GM21360 (cell line): ENCODE measurements around the gene OR9Q1.

Experiments
- ATAC-seq: cut with Tn5 transposase; IDR thresholded peaks from one replicate; pipeline ENCODE4 v1.9.1; 2021; ENCODE audit warnings: mild to moderate bottlenecking, moderate library complexity; ENCODE audit not compliant: unreplicated experiment

OR9Q1 gene

DNA sequence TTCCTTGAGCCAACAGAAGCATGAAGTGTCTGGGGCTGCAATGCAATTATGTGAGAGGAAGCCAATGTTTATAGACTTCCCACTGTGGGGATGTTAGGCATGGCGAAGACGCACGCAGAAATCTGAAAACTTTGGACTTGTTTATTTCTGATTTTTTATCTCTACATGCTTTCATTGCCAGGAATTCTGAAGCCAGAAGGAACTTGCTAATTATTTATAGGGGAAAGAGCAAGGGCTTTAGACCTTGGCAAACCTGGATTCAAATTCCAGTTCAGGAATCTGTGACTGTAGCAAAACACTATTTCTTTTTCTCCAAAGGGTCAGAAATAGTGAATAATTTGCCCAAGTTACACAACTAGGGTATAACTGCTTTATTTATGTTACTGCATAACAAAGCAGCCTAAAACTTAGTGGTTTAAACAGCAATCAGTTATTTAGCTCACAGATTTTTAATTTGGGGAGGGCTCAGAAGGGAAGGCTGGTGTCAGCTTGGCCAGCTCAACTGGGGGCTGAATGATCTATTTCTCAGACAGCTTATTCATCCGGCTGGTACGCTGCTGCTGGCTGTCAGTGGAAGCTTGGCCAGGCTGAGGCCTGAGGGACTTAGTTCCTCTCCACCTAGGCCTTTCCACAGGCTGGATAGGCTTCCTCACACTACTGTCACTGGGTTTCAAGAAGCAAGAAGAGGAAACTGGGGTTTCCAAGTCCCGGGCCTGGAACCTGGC, 5.2 kb downstream of the OR9Q1 start:
- ATAC-seq = no peak

DNA sequence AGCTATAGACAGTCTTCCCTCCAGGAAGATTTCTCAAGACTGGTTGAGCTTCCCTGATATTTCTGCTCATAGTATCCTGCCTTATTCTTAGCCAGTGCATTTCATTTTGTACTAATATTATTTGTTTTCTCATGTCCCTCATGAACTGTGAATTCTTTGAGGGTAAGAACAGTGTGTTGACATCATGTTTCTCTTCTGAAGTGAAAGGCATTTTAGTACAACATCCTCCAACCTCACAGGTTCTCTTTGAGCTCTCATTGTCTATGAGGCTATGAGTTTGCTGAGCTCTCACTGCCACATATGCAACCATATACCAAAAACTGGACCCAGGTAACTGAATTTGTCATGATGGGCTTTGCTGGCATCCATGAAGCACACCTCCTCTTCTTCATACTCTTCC, 7.0 kb downstream of the OR9Q1 start, which contains the start of gene OR6Q1:
Gene OR6Q1, plus strand, starts transcription at position 301 of the 400 bp plus-strand sequence. Its CDS starts 0 bp downstream, at position 301.
- no peak for ATAC-seq

DNA sequence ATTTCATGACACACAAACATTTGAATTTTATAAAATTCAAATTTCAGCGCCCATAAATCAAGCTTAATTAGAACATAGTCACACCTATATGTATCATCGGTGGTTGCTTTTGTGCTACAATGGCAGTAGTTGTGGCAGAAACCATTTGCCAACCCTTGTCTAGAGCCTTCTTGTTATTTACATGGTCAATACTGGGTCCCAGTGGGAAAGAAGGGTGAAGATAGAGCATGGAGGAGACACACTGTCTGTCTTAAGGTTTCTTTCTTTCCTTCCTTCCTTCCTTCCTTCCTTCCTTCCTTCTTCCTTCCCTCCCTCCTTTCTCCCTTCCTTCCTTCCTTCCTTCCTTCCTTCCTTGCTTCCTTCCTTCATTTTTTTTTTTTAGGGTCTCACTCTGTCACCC, 10.8 kb downstream of the OR9Q1 start:
- ATAC-seq = no peak

- ATAC-seq = no peak
Measured at GRCh38 chr11:58039589-58039988, 15.9 kb downstream of the OR9Q1 start.

DNA sequence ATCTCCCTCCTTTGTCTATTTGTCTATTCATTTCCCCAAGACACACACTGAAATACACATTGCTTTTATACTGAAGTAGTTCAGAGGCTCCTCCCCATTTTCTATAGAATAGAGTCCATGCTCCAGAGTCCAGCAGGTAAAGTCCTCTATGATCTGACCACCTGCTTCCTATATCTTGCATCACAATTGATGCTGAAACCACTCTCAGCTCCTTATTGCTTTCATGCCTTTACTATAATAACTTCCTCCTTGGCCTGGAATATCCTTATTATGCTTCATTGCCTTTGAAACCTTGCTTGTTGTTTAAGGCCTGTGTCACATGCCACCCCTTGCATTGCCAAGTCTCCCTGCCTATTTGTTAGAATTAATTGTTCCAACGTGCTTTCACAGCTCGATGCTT, 19.7 kb downstream of the OR9Q1 start:
- no peak for ATAC-seq

DNA sequence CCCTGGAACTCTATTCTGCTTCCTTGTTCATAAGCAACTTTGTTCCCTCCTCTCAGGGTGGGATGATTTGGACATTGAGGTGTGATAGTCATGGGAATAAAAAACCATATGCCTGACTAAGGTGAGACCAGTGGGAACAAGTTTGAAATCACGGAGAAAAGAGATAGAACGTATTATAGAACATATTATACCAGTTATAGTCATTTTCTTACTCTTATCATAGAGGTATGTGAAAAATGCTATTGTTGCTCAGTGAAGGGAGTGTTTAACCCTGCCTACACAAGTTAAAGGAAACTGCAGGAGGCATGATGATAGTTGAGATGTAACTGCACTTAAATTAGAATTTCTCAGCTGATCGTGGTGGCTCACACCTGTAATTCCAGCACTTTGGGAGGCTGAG, 22.6 kb downstream of the OR9Q1 start:
- no peak for ATAC-seq

DNA sequence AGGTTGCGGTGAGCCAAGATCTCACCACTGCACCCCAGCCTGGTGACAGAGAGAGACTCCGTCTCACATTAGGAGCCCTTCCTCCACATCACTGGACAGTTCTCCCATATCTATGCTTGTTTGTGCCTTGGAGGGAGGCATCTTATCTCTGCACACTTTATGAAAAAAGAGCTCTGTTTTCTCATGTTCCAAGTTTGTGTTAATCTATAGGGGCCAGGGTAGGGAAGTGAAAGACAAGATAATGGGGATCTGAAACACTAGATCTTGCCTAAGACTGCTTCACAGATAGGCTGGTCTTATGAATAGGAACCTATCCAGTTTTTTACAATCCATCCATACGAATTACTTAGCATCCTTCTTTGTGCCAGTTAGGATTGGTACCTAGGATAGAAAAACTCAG, 24.1 kb downstream of the OR9Q1 start:
- ATAC-seq = no peak

- no peak for ATAC-seq
Measured at GRCh38 chr11:58055806-58056401, 32.2 kb downstream of the OR9Q1 start.

- ATAC-seq = no peak
Measured at GRCh38 chr11:58057481-58057880, 33.8 kb downstream of the OR9Q1 start.

DNA sequence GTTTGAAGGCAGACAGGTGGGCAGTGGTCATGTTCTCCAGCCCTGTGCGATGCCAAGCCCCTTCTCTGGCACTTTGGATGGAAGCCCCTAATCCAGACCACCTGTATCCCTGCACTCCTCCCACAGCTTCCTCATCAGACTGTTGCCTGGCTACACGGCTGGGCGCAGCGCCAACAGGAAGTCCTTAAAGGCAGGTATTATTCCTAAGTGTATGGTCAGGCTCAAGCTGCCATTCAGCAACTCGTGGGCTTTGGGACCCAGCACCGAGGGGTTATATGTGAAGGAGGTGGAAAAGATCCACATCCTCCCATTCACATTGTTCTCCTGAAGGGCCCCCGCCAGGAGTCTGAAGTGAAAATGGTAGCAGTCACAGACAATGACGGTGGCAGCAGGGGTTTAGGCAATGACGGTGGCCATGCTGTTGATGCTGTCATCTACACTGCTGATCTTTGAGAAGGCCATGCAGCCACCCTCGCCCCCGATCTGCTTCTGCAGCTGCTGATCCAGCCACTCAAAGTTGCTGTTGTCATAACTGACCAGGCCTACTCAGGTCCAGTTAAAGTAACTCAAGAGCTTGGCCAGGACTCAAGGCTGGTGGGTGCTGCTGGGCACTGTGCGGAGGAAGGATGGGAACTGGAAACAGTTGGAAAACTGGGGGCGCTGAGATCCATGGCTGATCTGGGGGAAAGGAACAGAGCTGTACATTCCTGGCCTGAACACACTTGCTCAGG, 34.8 kb downstream of the OR9Q1 start:
- ATAC-seq = no peak

DNA sequence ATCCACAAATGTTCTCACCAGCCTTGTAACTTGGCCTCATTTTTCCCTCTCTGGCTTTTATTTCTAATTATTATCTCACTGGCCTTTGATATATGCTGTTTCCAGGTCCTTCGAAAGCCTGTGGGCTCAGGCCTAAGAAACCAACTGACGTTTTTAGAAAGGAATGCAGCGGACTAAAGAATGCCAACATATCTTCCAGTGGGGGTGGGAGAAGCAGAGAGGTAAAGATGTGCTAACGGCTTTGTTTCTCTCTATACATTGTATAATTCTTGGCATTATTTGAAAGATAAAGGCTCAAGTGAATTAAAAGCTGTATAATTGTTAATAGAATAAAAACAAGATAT, 35.3 kb downstream of the OR9Q1 start:
- ATAC-seq = no peak

- ATAC-seq = no peak
Measured at GRCh38 chr11:58060535-58060934, 36.9 kb downstream of the OR9Q1 start.

DNA sequence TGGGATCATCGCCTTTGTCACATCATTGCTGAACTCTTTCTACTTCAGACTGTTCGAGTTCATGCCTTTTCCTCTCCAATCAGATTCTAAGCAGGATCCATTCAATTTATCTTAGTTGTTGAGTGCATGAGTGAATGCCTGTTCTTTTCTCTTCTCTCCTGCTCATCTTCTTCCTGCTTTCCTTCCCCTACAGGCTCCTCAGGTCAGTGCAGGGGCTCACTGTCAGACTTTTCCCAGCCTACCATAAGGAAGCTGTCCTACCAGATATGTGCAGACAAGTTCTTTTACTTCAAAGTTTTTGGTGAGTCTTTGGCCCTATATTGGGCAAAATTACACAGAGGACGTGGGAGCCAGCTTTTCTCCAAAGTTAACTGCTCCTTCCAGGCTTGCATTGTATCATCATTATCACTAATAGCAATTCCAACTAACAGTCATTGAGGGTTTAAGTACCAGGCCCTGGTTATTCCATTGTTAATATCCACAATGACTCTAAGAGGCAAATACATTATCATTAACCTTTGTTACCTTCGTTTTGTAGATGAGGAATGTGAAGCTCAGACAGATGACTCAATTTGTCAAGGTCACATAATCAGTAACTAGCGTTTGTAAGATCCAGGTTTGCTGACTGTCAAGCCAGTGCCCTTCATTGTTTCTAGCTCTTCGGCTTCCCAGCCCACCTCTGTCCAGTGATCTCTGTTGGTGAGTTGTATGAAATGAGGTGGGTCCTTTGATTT, 37.4 kb downstream of the OR9Q1 start:
- ATAC-seq = no peak

GRCh38 chr11:58061813-58062212, 38.1 kb downstream of the OR9Q1 start:
- ATAC-seq = no peak

DNA sequence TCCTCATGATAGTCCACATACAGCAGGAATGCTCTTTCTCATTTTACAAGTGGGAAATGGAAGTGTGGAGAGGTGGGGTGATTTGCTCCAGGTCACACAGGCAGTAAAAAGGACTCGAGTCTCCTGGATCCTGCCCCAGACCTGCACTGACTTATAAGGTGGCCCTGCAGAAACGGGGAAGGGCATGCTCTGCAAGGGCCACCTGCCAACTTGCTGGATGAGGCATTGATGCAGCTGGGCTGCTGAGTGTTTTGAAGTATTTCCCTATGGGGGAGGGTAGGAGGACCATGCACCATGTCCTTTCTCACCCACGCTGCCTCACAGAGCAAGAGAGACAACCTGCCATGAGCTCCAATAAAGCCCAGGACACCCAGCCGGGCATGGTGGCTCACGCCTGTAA, 44.0 kb downstream of the OR9Q1 start:
- no peak for ATAC-seq

GRCh38 chr11:58068655-58069054, 45.0 kb downstream of the OR9Q1 start:
- ATAC-seq = no peak

DNA sequence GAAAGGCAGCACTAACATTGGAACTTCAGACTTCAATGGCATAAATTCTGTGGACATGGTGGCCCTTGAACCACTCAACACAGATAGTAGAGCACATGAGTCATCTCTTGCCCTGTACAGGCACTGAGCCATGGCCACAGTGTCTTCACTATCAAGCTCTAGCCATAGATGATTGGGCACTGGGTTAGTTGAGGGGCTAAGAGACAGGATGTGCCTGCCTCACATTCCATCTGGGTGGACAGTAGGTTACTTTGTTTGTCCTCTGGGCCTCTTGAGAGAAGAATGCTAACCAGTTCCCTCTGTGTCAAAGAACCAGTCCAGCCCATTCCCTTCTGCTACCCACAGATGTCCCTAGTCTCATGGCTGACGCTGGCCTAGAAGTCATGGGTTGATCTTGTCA, 46.9 kb downstream of the OR9Q1 start:
- no peak for ATAC-seq

DNA sequence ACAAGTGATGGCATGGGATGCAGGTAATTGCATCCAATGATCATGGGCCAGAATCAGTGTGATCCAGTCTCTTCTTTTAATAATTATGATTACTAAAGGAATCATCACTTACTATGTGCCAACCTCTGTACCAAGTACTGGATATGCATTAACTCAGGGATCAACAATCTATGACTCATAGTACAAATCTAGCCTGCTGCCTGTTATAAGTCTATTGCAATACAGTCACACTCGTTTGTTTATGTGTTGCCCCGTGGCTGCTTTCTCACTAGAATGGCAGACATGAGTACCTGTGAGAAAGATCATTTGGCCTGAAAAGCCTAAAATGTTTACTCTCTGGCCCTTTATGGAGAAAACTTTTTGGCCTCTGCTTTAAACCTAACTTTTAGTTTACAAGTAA, 52.1 kb downstream of the OR9Q1 start:
- no peak for ATAC-seq

- no peak for ATAC-seq
Measured at GRCh38 chr11:58086528-58086927, 62.8 kb downstream of the OR9Q1 start.

DNA sequence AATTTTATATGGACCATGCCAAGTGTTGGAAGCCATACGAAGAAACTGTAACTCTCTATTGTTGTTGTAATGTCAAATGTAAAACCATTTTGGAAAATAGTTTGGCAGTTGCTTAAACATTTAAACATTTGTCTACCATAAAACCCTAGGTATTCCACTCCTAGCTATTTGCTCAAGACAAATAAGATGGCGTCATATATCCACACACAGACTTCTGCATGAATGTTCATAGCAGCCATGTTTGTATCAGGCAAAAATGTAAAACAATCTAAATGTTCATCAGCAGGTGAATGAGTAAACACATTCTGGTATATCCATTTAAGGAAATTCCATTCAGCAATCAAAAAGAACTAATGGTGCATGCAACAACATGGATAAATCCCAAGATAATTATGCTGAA, 73.8 kb downstream of the OR9Q1 start:
- ATAC-seq = no peak

- ATAC-seq = no peak
Measured at GRCh38 chr11:58121096-58121495, 97.4 kb downstream of the OR9Q1 start.

GRCh38 chr11:58125469-58125868, 101.8 kb downstream of the OR9Q1 start, which contains the start of gene OR9I1:
TSS of gene OR9I1 (minus strand) at chr11:58125530. CDS start at chr11:58119444, 6,086 bp downstream.
- ATAC-seq = no peak
